Fibroblast of skin of back (primary cell): ENCODE results near the gene LRMDA. TPM values are rescaled to one million over a fixed set of nuclear protein-coding genes. Genes with fewer than 3 reads are reported as not detected.

Experiments
- DNase-seq: peaks from one replicate; pipeline ENCODE4 v3.0.0-alpha.2; 2013
- polyA plus RNA-seq, 2 experiments: library from polyadenylated mRNA; unstranded; fragments of 120-200 nt; gene quantifications; one replicate each; pipeline ENCODE4 v1.2.1, GENCODE V29; 2013; ENCODE audit not compliant: insufficient read length in 2 of 2

Gene LRMDA
- polyA plus RNA-seq (2013, experiment 1 of 2; ENCODE audit: insufficient read length): 0.30 TPM
- polyA plus RNA-seq (2013, experiment 2 of 2; ENCODE audit: insufficient read length): 0.88 TPM

GRCh38 chr10:75431180-75432111 lies at the start of gene LRMDA:
Gene LRMDA (plus strand): TSS chr10:75431624.
- no peak for DNase-seq

- DNase-seq: no peak
These were observed 45.3 kb upstream of the LRMDA start for GRCh38 chr10:75386128-75386527.

GRCh38 chr10:75388082-75388481 lies 43.3 kb upstream of the LRMDA start:
- no peak for DNase-seq

DNA sequence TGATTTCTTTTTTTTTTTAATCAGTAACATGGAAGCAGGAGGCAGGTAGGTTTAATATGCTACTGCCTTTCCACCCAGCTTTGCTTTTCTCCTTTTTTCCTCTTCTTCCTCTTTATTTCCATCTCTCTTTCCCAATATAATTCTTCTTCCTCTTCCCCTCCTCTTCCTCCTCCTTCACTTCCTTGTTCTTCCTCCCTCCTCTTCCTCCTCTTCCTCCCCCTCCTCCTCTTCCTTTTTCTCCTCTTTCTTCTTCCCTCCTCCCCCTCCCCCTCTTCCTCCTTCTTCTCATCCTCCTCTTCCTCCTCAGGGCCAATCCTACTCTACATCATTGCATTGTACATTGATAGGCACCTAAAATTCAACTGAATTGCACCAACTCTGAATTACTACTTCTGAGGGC lies 41.2 kb upstream of the LRMDA start:
- DNase-seq: no peak

DNA sequence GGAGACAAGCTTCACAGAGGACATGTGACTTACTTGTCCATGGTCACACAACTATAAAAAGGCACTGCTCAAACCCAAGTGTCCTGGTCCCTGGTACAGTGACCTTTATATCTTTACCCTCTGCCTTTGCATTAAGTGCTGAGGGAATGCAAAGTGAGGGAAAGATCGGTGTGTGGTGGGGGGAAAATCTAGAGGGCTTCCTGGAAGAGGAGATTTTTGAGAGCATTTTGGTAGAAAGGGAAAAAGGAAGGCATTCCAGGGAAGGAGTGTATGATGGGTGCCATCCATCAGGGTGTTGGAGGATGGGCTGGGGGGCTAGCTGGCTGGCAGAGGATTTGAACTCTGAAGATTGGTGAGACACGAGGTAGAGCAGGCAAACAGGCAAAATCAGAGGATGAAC lies 39.2 kb upstream of the LRMDA start:
- no peak for DNase-seq

GRCh38 chr10:75392744-75393143 lies 38.7 kb upstream of the LRMDA start:
- DNase-seq: no peak

- DNase-seq: no peak
These were observed 37.2 kb upstream of the LRMDA start for GRCh38 chr10:75394221-75394620.

DNA sequence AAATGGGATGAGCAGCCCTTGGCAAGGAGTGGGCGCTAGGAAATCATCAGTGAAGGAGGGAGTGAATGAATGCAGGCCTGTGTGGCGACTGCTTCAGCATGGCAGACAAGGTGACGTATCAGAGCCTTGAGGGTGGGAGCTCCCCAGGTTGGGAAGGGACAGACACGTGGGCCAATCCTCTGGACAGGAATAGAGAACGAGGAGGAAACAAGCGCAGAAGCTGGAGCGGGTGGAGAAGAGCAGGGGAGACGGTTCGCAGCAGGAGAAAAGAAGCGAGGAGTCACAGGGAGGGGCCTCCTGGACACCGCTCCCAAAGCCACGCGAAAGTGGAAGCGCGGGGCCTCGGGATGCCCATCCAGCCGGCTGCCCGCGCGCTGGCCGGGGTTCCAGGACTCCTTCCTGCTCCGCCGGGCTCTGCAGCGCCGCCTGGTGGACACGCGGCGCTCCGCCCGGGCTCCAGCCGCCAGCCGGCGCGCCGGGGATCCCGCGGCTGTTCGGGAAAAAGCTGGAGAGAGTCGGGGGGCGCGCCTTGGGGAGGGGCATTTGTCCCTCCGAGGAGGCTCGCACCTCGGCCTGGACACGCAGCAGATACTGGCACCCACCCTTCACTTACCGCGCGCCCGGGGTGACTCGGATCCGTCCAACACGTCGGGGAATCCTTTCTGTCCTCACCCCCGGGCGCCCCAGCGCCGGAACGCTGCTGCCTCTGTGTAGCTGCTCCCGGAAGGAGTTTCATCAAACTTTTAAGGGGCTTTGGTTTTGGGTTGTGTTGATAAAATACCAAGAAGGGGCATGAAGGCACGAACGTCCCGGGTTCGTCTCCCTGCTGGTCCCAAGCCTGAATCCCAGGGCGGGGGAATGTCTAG lies 36.1 kb upstream of the LRMDA start:
- DNase-seq: peak; percentile 57

DNA sequence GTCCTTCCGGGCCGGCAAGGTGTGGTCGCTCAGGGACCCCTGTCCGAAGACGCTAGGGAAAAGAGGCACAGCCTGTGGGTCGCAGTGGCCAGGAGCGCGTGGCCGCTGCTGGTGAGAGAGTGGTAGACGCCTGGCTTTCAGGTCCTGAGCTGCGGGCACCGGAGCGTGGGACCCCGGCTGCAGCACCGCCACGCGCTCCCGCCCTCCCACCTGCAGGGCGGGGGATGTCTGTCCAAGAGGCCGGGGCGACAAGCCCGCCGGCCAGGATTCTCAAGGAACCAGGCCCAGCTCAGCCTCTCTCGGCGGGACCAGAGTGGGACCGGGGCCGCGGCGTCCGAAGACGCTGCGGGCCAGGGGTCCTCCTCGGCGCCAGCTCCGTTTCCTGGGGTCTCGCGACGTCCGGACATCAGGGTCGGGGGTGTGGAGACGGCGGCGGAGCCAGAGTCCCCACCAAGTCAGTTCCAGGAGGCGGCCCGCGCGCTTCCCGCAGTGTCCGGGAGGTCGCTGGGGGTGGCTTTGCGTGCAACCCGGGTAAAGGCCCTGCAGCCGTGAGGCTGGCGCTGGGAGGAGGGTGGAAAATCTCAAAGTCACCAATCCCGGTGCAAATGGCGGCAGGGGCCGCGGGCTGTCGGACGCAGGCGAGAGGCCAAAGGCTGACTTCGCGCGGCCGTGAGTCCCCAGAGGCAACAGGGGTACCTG lies 35.3 kb upstream of the LRMDA start:
- peak; percentile 57 for DNase-seq

DNA sequence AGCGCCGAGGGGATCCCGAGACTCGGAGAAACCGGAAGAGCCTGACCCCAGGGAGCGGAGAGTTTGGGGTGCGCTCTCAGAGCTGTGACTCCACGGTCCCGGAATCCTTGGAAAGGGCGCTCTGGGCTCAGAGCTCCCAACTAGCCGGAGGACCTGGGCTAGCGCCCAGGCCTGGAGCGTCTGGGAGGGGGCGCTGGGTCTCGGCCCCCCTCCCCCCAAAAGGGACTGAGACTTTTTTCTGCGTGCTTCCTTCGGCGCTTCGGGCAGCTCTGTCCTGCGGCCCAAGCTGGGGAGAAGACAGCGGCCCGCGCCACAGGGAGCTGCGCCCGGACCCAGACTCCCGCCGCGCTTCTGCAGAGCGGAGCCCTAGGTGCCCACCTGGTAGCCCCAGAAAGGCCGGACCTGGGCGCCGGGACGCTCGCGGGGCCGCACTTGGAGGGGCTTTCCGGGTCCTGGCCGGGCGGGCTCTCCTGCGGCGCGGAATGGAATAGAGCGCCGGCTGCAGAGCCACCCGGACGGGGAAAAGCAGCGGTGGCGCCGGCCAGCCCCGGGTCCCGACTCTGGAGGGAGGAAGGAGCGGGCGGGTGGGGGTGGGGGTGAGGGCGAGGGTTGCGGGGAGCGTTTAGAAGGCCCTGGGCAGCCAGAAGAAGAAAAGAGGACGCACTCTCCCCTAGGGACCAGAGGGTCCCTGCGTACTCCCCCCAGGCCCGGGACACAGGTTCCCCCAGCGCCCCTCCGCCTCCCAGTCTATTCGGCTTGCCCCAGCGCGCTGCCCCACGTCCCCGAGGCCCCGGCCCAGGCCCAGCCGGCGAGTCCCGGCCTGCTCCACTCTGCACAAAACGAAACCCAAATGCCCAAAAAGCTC lies 34.6 kb upstream of the LRMDA start:
- peak; percentile 48 for DNase-seq

DNA sequence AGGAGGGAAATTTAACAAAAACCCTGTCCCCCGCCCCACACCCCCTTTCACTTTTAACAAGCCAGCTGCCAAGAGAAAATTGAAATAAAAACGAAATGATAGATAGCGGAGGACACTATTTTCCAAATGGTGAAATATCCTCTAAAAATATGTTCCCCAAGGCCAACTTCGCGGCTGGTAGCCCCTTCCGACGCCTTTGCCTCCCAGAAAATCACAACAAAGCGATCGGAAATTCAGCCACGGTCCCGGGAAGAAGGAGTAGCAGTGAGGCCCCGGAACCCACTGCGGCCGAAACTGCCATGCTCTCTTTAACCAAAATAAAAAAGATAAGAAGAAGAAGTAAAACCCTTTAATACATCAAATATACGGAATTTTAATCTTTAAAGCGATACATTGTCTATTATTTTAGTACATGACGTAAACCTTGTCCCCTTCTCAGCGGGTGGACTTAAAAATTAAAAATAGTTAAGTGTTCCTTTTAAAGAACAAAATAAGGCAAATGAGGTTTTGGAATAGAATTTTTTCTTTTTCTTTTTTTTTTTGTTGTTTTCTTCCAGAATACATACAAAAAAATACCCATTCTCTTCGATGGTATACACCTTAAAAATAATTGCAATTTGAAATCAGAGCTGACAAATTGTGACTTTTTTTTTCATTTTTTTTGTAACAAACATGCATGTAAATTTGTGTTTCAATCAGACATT lies 33.8 kb upstream of the LRMDA start:
- peak; percentile 58 for DNase-seq

DNA sequence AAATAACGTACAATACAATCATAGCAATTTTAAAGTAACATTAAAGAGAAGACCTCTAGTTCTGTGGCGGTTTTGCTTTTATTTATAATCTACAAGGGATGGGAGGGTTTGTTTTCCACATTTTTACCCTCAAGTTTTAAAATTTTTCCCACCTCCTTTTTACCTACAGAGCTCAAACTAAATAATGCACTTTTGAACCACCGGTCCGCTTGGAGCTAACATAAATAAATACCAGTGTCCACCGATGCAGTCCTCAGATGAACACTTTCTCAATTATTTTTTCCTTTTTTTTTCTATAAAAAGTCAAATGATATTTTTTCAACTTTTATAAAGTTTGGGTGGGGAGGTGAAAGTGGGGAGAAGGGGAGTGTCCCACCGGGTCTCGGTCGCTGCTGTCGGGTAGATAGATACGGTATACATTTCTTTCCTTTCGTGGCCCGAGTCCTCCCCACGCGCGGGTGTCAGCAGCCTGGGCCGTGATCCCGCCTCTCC lies 33.2 kb upstream of the LRMDA start:
- DNase-seq: peak; percentile 31

- DNase-seq: peak; percentile 44
These were observed 32.5 kb upstream of the LRMDA start for GRCh38 chr10:75398692-75399460.

DNA sequence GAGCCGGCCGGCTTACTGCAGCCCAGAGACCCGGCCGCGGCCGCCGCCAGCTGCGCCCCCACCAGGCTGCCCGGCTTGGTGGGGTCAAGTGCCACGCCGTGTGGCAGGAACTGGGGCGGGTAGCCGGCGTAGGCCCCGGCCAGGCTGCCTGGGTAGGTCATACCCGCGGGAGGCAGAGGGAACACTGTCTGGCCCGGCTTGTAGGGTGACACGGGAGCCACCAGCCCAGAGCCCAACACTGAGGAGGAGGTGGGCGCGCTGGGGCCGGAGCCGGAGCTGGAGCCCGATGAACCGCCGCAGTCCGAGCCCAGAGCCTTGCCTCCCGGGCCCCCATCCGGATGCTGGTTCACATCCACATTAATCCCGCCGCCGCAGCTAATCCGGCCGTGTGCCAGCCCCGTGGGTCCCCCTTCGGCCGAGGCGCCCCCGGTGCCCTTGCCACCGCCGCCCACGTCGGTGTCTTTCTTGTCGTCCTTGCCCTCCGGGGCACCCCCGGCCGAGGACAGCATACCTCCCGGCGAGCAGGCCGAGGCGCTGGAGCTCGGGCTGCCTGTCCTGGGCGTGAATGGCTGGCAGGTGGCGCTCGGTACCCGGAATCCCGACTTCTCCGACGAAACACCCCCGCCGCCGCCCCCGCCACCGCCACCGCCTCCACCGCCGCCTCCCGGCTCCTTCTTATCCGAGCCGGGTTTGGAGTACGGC lies 31.8 kb upstream of the LRMDA start:
- peak; percentile 81 for DNase-seq

DNA sequence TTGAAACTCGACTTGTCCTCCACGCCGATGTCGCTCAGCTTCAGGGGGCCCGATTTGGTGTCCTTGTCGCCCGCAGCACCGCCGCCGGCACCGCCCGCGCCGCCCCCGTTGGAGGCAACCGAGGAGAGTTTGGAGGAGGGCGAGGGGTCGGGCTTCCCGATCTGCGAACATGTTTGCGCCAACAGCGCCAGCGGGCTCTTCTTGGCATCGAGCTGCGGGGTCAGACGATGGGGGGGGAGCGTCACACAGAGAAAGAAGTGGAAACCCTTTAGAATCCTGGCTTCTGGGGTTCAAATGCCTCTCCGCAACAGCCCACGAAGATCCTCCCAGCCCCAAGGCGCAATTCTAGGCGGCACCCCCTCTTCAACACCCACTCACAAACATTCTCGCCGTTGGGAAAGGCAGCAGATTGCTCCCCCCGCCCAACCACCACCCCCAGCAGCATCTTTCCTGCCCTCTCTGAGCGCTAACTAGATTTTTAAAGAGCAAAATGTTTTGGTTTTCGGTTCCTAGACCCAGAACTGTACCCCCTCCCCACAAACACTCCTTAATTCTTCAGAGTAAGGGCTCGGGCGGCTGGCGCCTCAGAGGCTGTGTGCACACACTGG lies 31.2 kb upstream of the LRMDA start:
- no peak for DNase-seq

DNA sequence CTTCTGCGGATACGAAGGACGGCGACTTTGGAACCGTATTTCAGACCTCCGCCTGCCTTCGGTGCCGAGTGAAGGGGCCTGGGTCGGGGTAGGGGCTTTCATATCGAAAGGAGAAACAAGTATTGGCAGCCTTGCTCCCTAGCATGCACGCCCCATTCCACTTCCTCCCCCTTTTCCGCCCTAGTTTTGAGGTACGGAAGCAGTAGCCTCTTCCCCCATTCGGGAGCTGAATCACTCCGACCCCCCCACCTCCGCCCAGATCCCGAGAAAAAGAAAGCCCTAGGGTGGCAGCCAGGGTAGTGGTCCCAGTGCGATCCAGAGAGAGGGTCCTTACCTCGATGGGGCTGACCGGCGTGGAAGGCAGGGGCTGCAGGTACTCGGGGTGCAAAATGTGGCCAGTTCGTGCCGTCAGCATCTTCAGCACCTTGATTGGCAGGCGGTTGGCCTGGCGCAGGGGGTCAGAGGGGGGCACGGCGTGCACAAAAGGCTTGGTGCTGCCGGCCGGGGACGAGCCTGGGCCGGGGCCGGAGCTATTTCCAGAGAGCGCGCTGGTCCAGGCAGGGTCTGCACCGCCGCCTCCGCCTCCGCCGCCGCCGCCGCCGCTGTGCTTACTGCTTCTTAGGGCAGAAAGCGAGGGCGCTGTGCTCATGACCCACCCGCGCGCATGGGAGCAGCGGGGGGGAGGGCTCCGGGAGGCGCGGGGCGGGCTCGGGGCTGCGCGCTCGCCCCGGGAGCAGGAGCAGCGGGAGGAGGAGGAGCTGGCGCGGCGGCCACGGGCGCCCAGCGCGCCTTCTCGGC lies 30.5 kb upstream of the LRMDA start:
- peak; percentile 76 for DNase-seq

- peak; percentile 99 for DNase-seq
These were observed 29.6 kb upstream of the LRMDA start, which contains the start of gene ZNF503 for GRCh38 chr10:75401569-75402485. Gene ZNF503 (minus strand): TSS chr10:75401764. CDS start chr10:75401419, 345 bp downstream.
